Measurements from ENCODE around the gene SPATA31C1.
"Not testable (repeated sequence)": the region's sequence is repeated elsewhere in the genome, so short reads cannot be mapped to it uniquely, and the experiment has no call there.

SPATA31C1 gene

DNA sequence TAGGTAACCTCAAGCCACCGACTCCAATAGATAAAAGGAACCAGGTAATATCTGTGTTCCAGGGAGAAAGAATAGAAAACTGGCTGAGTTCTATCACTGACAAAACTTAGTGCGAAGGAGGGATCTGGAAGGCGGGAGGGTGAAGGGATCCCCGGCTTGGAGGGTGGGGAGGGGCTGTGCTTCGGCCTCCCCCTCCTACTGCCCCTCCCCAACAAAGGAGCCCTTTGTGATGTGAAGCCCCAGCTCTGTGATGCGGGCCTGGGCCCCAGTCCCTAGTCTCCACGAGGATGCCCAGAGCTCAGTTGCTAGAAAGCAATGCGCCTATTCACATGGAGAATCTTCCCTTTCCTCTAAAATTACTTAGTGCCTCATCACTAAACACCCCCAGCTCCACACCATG, at the start of gene SPATA31C1:
Gene SPATA31C1, plus strand, starts transcription at position 301 of the 400 bp plus-strand sequence.
- not testable (repeated sequence) for DNase-seq (ENCODE audit: low read depth); H3K4me3 ChIP-seq (ENCODE audit: control insufficient read depth, low read depth, low read length)

DNA sequence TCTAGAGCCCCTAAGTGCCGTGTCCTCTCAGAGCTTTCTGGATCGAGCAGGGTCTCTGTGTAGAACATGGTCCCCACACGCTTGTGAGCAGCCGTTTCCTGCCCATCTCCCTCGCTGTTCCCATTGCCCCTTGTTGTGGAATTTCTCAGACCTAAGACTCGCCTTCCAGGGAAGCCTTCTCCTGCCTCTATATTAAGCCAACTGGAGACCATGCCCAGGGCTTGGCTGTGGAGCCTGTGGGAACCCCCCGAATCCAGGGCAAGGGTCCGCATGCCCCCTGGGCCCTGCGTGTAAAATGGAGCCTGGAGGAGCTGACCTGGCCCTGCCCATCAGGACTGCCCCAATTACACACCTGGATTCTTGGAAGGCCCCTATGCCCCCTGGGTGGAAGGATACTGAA, 49.6 kb upstream of the SPATA31C1 start:
- no peak overlapping the region for H3K4me3 ChIP-seq (ENCODE audit: control insufficient read depth, low read depth, low read length)
- no peak for DNase-seq (ENCODE audit: low read depth)
- TF ChIP-seq, protein P1, sequence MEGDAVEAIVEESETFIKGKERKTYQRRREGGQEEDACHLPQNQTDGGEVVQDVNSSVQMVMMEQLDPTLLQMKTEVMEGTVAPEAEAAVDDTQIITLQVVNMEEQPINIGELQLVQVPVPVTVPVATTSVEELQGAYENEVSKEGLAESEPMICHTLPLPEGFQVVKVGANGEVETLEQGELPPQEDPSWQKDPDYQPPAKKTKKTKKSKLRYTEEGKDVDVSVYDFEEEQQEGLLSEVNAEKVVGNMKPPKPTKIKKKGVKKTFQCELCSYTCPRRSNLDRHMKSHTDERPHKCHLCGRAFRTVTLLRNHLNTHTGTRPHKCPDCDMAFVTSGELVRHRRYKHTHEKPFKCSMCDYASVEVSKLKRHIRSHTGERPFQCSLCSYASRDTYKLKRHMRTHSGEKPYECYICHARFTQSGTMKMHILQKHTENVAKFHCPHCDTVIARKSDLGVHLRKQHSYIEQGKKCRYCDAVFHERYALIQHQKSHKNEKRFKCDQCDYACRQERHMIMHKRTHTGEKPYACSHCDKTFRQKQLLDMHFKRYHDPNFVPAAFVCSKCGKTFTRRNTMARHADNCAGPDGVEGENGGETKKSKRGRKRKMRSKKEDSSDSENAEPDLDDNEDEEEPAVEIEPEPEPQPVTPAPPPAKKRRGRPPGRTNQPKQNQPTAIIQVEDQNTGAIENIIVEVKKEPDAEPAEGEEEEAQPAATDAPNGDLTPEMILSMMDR (IDR thresholded peaks at IDR 0.05; ENCODE audit: control insufficient read depth, insufficient read depth, low read depth, low read length, missing control alignments): no peak

DNA sequence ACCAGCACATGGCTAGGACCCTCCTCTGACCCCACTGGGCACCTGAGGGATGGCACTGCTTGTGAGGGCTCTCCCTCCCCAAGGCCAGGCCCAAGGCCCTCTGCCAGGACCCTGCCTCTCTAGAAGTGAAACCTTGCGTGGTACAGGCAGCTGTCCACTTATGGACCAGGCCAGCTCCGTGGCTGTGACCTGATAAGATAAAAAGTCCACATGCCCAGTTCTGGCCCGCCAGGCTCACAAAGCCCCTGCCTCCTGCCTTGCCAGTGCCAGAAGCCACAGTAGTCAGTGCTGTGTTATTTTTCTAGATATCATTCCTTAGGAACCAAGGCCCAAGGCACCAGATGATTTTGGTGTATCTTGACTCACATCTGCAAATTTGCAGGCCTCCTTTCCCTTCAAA, 49.1 kb upstream of the SPATA31C1 start:
- no peak overlapping the region for H3K4me3 ChIP-seq (ENCODE audit: control insufficient read depth, low read depth, low read length)
- no peak for DNase-seq (ENCODE audit: low read depth)
- TF ChIP-seq, protein P1 (IDR thresholded peaks at IDR 0.05; ENCODE audit: control insufficient read depth, insufficient read depth, low read depth, low read length, missing control alignments): no peak

DNA sequence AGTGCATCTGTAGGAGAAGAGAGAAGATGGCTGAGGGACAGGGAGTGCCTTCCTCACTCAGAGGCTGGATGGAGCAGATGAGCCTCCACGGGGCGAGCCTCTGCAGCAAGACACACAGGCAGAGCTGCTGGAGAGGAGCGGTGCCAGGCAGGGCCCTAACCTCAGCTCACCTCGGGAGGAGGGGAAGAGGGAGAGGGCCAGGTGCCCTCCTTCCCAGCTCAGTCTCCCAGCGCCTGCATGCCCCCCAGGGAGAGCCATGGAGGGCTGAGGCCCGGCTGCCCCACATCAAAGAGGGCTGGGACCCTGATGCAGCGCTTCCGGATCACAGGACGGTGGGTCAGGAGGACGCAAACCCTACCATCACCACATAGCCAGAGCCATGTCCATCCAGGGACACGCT, 48.7 kb upstream of the SPATA31C1 start:
- no peak for DNase-seq (ENCODE audit: low read depth)
- no peak overlapping the region for H3K4me3 ChIP-seq (ENCODE audit: control insufficient read depth, low read depth, low read length)
- TF ChIP-seq, protein P1 (IDR thresholded peaks at IDR 0.05; ENCODE audit: control insufficient read depth, insufficient read depth, low read depth, low read length, missing control alignments): no peak

DNA sequence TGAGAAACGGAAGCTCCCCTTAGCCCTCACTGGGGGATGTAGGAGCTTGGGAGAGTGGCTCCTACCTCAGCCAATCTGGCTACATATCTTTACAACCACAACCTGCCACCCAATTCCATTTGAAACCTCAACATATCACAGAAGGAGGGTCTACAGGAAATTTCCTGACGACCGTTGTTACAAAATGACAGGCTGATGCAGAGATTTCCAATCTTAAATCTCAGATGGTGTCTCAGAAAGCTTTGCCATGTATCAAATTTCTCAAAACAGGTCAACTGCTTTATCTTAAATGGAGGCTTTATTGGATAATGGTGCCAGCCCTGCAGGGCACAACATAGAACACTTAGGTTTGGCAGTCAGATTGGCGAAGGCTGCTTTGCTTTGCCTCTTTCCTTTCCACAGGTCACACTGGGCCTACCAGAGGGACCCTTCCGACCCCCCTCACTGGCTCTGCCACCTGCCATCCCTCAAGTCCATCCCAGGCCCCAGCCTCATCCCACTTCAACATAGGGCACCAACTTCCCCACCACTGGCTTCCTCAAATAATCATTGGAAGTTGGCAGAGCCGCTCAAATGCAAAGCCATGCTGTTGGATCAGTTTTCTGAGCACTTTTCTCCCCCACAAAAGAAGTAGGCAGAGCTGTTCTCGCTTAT, 46.2 kb upstream of the SPATA31C1 start:
- TF ChIP-seq, protein P1 (IDR thresholded peaks at IDR 0.05; ENCODE audit: control insufficient read depth, insufficient read depth, low read depth, low read length, missing control alignments): no peak
- no peak for DNase-seq (ENCODE audit: low read depth)
- no peak overlapping the region for H3K4me3 ChIP-seq (ENCODE audit: control insufficient read depth, low read depth, low read length)

DNA sequence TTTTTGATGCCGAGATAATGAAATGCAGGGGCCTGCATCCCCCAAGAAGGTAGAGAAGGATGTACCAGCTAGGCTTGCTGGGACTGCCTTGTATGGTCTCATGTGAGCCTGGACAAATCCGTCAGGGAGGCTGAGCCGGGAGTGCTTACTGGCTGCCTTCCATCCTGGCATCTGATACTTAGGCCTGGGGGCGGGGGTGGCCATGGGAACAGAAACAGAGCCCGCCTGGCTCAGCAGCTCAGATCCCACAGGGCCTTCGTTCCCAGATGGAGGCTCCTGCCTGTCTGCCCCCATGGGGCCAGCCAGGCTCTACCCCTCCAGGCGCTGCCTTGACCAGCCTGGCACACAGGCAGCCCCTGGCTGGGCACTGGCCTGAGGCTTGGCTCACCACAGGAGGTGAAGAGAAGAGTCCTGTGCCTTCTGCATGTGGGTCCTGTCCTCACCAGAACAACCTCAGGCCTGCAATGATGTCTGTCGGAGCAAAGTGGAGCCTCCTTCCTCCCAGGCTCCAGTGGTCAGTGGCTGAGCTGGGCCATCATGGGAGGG, 45.6 kb upstream of the SPATA31C1 start:
- TF ChIP-seq, protein P1 (IDR thresholded peaks at IDR 0.05; ENCODE audit: control insufficient read depth, insufficient read depth, low read depth, low read length, missing control alignments): no peak
- no peak overlapping the region for H3K4me3 ChIP-seq (ENCODE audit: control insufficient read depth, low read depth, low read length)
- no peak for DNase-seq (ENCODE audit: low read depth)

DNA sequence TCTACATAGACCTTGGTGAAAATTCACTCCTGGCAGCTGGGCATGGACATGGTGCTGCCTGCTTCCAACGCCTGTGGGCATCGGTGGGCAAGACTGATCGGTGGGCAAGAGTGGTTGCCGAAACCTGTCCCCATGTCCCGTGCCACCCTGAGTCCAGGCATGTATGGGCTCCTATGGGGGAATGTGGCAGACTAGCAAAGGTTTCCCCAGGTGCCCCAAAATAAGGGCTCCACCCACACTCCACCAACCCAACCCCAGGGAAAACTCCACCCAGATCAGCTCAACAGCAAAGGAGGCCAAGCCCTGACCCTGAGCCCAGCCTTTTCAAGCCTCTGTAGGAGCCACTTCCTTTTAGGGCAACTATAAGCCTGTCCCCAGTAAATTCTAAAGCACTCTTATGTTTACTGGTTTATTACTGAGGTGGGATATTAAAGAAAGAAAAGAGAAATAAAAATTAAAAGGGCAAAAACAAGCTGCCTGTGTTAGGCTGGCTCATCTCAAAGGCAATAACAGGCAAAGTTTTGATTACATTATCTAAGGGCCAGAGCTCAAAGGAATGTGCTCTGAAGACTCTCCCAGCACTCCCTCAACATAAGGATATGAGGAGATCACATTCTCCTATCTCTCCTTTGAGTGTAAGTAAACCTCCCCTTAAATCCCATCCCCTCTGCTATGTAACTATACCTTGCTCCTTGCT, 44.0 kb upstream of the SPATA31C1 start:
- DNase-seq (ENCODE audit: low read depth): no peak
- TF ChIP-seq, protein P1 (IDR thresholded peaks at IDR 0.05; ENCODE audit: control insufficient read depth, insufficient read depth, low read depth, low read length, missing control alignments): no peak
- H3K4me3 ChIP-seq (ENCODE audit: control insufficient read depth, low read depth, low read length): no peak overlapping the region

All from AG09309 (cell line).